MV-4-11 (cell line): ENCODE results near the gene DCUN1D2.

Experiments
- DNase-seq: peaks from one replicate; lab custom pipeline; 2025; lab: John Stamatoyannopoulos, UW

DCUN1D2 gene

GRCh38 chr13:113407531-113408393 is 82.7 kb downstream of the DCUN1D2 start:
- no peak for DNase-seq

DNA sequence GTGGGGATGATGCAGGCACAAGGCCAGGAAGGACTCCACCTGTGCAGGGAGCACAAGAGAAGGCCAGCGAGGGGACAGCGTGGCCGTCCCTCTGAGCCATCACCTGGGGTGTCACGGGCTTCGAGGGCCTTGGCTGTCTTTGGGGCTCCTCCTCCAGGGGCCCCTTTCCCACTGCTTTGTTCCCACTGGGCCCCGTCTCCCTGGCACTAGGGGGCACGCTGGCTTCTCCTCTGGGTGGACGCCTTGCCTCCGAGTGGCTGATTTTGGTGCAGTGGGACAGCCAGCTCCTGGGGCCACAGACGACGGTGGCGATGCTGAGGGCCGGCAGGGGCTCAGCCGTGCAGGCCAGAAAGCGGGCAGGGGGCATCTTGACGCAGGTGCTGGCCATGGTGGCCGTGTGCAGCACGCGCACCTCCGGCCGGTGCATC is 83.4 kb downstream of the DCUN1D2 start:
- DNase-seq: no peak

DNA sequence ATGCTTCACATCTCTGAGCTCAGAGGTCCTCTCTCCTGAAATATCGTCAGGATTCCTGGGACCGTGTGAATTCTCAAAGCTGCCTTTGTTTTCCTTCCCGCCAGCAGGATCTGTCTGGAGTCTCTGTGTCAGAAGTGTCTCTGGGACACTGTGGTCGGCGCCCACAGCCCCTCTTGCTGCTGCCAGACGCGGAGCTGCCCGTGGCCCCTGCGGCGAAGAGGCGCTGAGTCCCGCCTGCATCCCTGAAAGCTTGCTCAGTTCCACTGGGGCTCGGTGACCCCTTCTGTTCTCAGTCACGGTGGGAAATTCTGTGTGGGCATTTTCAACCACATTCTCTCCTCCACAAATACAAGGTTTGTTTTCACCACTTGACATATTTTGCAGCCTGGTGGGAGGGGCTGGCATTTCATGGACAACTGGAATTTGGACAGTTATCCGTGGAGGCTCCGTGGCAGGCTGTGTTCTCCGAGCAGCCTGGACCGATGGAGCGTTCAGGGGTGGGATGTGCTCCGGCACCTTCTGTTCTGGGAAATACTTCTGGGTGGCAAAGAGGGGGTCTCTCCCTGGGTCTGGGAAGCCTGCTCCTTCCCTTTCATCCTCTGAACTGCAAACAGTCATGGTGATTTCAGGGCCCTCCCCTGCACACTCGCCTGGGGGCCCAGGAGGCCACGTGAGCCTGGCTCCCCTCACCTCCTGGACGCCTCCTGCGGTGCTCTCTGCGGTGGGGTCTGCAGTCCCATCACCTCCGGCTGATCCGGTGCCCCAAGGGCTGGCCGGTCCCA is 84.0 kb downstream of the DCUN1D2 start:
- DNase-seq: no peak
